Measurements from ENCODE around the gene ARHGAP44.

Gene ARHGAP44

GRCh38 chr17:12936501-12936900, 147.2 kb downstream of the ARHGAP44 start:
- H3K4me3 ChIP-seq (ENCODE audit: low read depth, low read length) = no peak overlapping the region
- no peak overlapping the region for H3K9ac ChIP-seq (ENCODE audit: low read depth, low read length)
- H3K36me3 ChIP-seq (ENCODE audit: control insufficient read depth, insufficient read depth, low read length) = no peaks in the 10 kb centered on the region
- H3K9me3 ChIP-seq (ENCODE audit: control insufficient read depth, insufficient read depth, low read length) = no peaks in the 10 kb centered on the region
- H3K4me1 ChIP-seq (ENCODE audit: control insufficient read depth, insufficient read depth, low read length) = no peaks in the 10 kb centered on the region
- no peaks in the 10 kb centered on the region for H3K27me3 ChIP-seq (ENCODE audit: control insufficient read depth, insufficient read depth, low read length)

- Histone ChIP-seq H3K36me3 (ENCODE audit: control insufficient read depth, insufficient read depth, low read length) (no peaks in the 10 kb centered on the region), H3K4me3 (ENCODE audit: low read depth, low read length) (no peak overlapping the region)
These were observed 151.4 kb downstream of the ARHGAP44 start for GRCh38 chr17:12940699-12941098.

GRCh38 chr17:12947047-12947446, 157.7 kb downstream of the ARHGAP44 start:
- no peak overlapping the region for H3K4me3 ChIP-seq (ENCODE audit: low read depth, low read length)
- no peaks in the 10 kb centered on the region for H3K27me3 ChIP-seq (ENCODE audit: control insufficient read depth, insufficient read depth, low read length)
- H3K4me1 ChIP-seq (ENCODE audit: control insufficient read depth, insufficient read depth, low read length) = no peaks in the 10 kb centered on the region
- H3K36me3 ChIP-seq (ENCODE audit: control insufficient read depth, insufficient read depth, low read length) = no peaks in the 10 kb centered on the region
- no peaks in the 10 kb centered on the region for H3K9me3 ChIP-seq (ENCODE audit: control insufficient read depth, insufficient read depth, low read length)
- H3K9ac ChIP-seq (ENCODE audit: low read depth, low read length) = no peak overlapping the region

More at GRCh38 chr17:12940699-12941098, 151.4 kb downstream of the ARHGAP44 start:
- no peaks in the 10 kb centered on the region for H3K27me3 ChIP-seq (ENCODE audit: control insufficient read depth, insufficient read depth, low read length)
- H3K9ac ChIP-seq (ENCODE audit: low read depth, low read length) = no peak overlapping the region
- no peaks in the 10 kb centered on the region for H3K9me3 ChIP-seq (ENCODE audit: control insufficient read depth, insufficient read depth, low read length)
- no peaks in the 10 kb centered on the region for H3K4me1 ChIP-seq (ENCODE audit: control insufficient read depth, insufficient read depth, low read length)

- H3K9ac ChIP-seq (ENCODE audit: low read depth, low read length) = no peak overlapping the region
- no peaks in the 10 kb centered on the region for H3K9me3 ChIP-seq (ENCODE audit: control insufficient read depth, insufficient read depth, low read length)
- H3K27me3 ChIP-seq (ENCODE audit: control insufficient read depth, insufficient read depth, low read length) = no peaks in the 10 kb centered on the region
- peaks cover 3% of the 10 kb centered on the region for H3K36me3 ChIP-seq (ENCODE audit: control insufficient read depth, insufficient read depth, low read length)
- H3K4me3 ChIP-seq (ENCODE audit: low read depth, low read length) = no peak overlapping the region
- H3K4me1 ChIP-seq (ENCODE audit: control insufficient read depth, insufficient read depth, low read length) = no peaks in the 10 kb centered on the region
These were observed 162.7 kb downstream of the ARHGAP44 start for GRCh38 chr17:12952012-12952411.

- H3K4me3 ChIP-seq (ENCODE audit: low read depth, low read length) = no peak overlapping the region
- no peaks in the 10 kb centered on the region for H3K4me1 ChIP-seq (ENCODE audit: control insufficient read depth, insufficient read depth, low read length)
- no peaks in the 10 kb centered on the region for H3K27me3 ChIP-seq (ENCODE audit: control insufficient read depth, insufficient read depth, low read length)
- H3K9ac ChIP-seq (ENCODE audit: low read depth, low read length) = no peak overlapping the region
- H3K9me3 ChIP-seq (ENCODE audit: control insufficient read depth, insufficient read depth, low read length) = no peaks in the 10 kb centered on the region
- peaks cover 3% of the 10 kb centered on the region for H3K36me3 ChIP-seq (ENCODE audit: control insufficient read depth, insufficient read depth, low read length)
These were observed 163.9 kb downstream of the ARHGAP44 start for GRCh38 chr17:12953156-12953555.

GRCh38 chr17:12955521-12955920, 166.2 kb downstream of the ARHGAP44 start:
- no peak overlapping the region for H3K4me3 ChIP-seq (ENCODE audit: low read depth, low read length)
- H3K9ac ChIP-seq (ENCODE audit: low read depth, low read length) = no peak overlapping the region
- no peaks in the 10 kb centered on the region for H3K9me3 ChIP-seq (ENCODE audit: control insufficient read depth, insufficient read depth, low read length)
- no peaks in the 10 kb centered on the region for H3K27me3 ChIP-seq (ENCODE audit: control insufficient read depth, insufficient read depth, low read length)
- H3K4me1 ChIP-seq (ENCODE audit: control insufficient read depth, insufficient read depth, low read length) = no peaks in the 10 kb centered on the region
- H3K36me3 ChIP-seq (ENCODE audit: control insufficient read depth, insufficient read depth, low read length) = peaks cover 9% of the 10 kb centered on the region

- H3K9me3 ChIP-seq (ENCODE audit: control insufficient read depth, insufficient read depth, low read length) = no peaks in the 10 kb centered on the region
- H3K4me1 ChIP-seq (ENCODE audit: control insufficient read depth, insufficient read depth, low read length) = no peaks in the 10 kb centered on the region
- H3K27me3 ChIP-seq (ENCODE audit: control insufficient read depth, insufficient read depth, low read length) = no peaks in the 10 kb centered on the region
- no peak overlapping the region for H3K9ac ChIP-seq (ENCODE audit: low read depth, low read length)
- peaks cover 9% of the 10 kb centered on the region for H3K36me3 ChIP-seq (ENCODE audit: control insufficient read depth, insufficient read depth, low read length)
- H3K4me3 ChIP-seq (ENCODE audit: low read depth, low read length) = no peak overlapping the region
These were observed 169.5 kb downstream of the ARHGAP44 start for GRCh38 chr17:12958786-12959185.

GRCh38 chr17:12959441-12959840, 170.1 kb downstream of the ARHGAP44 start:
- Histone ChIP-seq H3K27me3 (ENCODE audit: control insufficient read depth, insufficient read depth, low read length) (no peaks in the 10 kb centered on the region), H3K36me3 (ENCODE audit: control insufficient read depth, insufficient read depth, low read length) (peaks cover 9% of the 10 kb centered on the region)

GRCh38 chr17:12961655-12962054, 172.4 kb downstream of the ARHGAP44 start:
- Histone ChIP-seq H3K9ac (ENCODE audit: low read depth, low read length) (no peak overlapping the region), H3K36me3 (ENCODE audit: control insufficient read depth, insufficient read depth, low read length) (peaks cover 9% of the 10 kb centered on the region), H3K27me3 (ENCODE audit: control insufficient read depth, insufficient read depth, low read length) (no peaks in the 10 kb centered on the region), H3K4me1 (ENCODE audit: control insufficient read depth, insufficient read depth, low read length) (no peaks in the 10 kb centered on the region), H3K4me3 (ENCODE audit: low read depth, low read length) (no peak overlapping the region), H3K9me3 (ENCODE audit: control insufficient read depth, insufficient read depth, low read length) (no peaks in the 10 kb centered on the region)

More at GRCh38 chr17:12959441-12959840, 170.1 kb downstream of the ARHGAP44 start:
- no peak overlapping the region for H3K4me3 ChIP-seq (ENCODE audit: low read depth, low read length)
- no peak overlapping the region for H3K9ac ChIP-seq (ENCODE audit: low read depth, low read length)
- H3K4me1 ChIP-seq (ENCODE audit: control insufficient read depth, insufficient read depth, low read length) = no peaks in the 10 kb centered on the region
- no peaks in the 10 kb centered on the region for H3K9me3 ChIP-seq (ENCODE audit: control insufficient read depth, insufficient read depth, low read length)

GRCh38 chr17:12963505-12963904, 174.2 kb downstream of the ARHGAP44 start:
- Histone ChIP-seq H3K4me3 (ENCODE audit: low read depth, low read length) (no peak overlapping the region), H3K36me3 (ENCODE audit: control insufficient read depth, insufficient read depth, low read length) (peaks cover 5% of the 10 kb centered on the region), H3K27me3 (ENCODE audit: control insufficient read depth, insufficient read depth, low read length) (no peaks in the 10 kb centered on the region), H3K9ac (ENCODE audit: low read depth, low read length) (no peak overlapping the region), H3K4me1 (ENCODE audit: control insufficient read depth, insufficient read depth, low read length) (no peaks in the 10 kb centered on the region), H3K9me3 (ENCODE audit: control insufficient read depth, insufficient read depth, low read length) (no peaks in the 10 kb centered on the region)

- H3K27me3 ChIP-seq (ENCODE audit: control insufficient read depth, insufficient read depth, low read length) = no peaks in the 10 kb centered on the region
These were observed 174.9 kb downstream of the ARHGAP44 start for GRCh38 chr17:12964162-12964561.

GRCh38 chr17:12964840-12965239, 175.5 kb downstream of the ARHGAP44 start:
- no peaks in the 10 kb centered on the region for H3K27me3 ChIP-seq (ENCODE audit: control insufficient read depth, insufficient read depth, low read length)
- H3K9me3 ChIP-seq (ENCODE audit: control insufficient read depth, insufficient read depth, low read length) = no peaks in the 10 kb centered on the region
- H3K36me3 ChIP-seq (ENCODE audit: control insufficient read depth, insufficient read depth, low read length) = peaks cover under 1% of the 10 kb centered on the region
- no peak overlapping the region for H3K9ac ChIP-seq (ENCODE audit: low read depth, low read length)
- H3K4me1 ChIP-seq (ENCODE audit: control insufficient read depth, insufficient read depth, low read length) = no peaks in the 10 kb centered on the region
- no peak overlapping the region for H3K4me3 ChIP-seq (ENCODE audit: low read depth, low read length)

More at GRCh38 chr17:12964162-12964561, 174.9 kb downstream of the ARHGAP44 start:
- Histone ChIP-seq H3K36me3 (ENCODE audit: control insufficient read depth, insufficient read depth, low read length) (peaks cover 3% of the 10 kb centered on the region), H3K4me3 (ENCODE audit: low read depth, low read length) (no peak overlapping the region), H3K9ac (ENCODE audit: low read depth, low read length) (no peak overlapping the region), H3K4me1 (ENCODE audit: control insufficient read depth, insufficient read depth, low read length) (no peaks in the 10 kb centered on the region), H3K9me3 (ENCODE audit: control insufficient read depth, insufficient read depth, low read length) (no peaks in the 10 kb centered on the region)

Data from iPS-15b (cell line).